Measurements from ENCODE around the gene MAGI1. TPM values are rescaled to one million over a fixed set of nuclear protein-coding genes. Genes with fewer than 3 reads are reported as not detected.

The MAGI1 gene
- total and polyA plus RNA-seq, 2 experiments from 2014 or later, result 33.9 to 87.0 TPM

- no peaks in the 10 kb centered on the region for H3K27me3 ChIP-seq
- no peaks in the 10 kb centered on the region for H3K9me3 ChIP-seq (ENCODE audit: low read depth)
- H3K4me3 ChIP-seq, result peak overlapping the region; percentile 77
- peaks cover 18% of the 10 kb centered on the region for H3K4me1 ChIP-seq (ENCODE audit: low read depth)
- peak overlapping the region; percentile 95 for H3K27ac ChIP-seq
- TF ChIP-seq CTCF (IDR thresholded peaks at IDR 0.05; ENCODE audit: low read depth, low read length), result no peak
- H3K36me3 ChIP-seq, result no peaks in the 10 kb centered on the region
- DNase-seq (ENCODE audit: low read depth in 1 of 2, low spot score in 1 of 2), result no peak
These were observed 363 bp downstream of the MAGI1 start for GRCh38 chr3:66038384-66038725.

GRCh38 chr3:66037986-66038369 is 740 bp downstream of the MAGI1 start:
- H3K9me3 ChIP-seq (ENCODE audit: low read depth), result no peaks in the 10 kb centered on the region
- H3K4me3 ChIP-seq, result peak overlapping the region; percentile 77
- peak overlapping the region; percentile 95 for H3K27ac ChIP-seq
- peak in 1 of 2 donors; percentile 28 for DNase-seq (ENCODE audit: low read depth in 1 of 2, low spot score in 1 of 2)
- H3K4me1 ChIP-seq (ENCODE audit: low read depth), result peaks cover 18% of the 10 kb centered on the region
- H3K36me3 ChIP-seq, result no peaks in the 10 kb centered on the region
- H3K27me3 ChIP-seq, result no peaks in the 10 kb centered on the region
- TF ChIP-seq CTCF (IDR thresholded peaks at IDR 0.05; ENCODE audit: low read depth, low read length), result no peak

- H3K9me3 ChIP-seq (ENCODE audit: low read depth), result no peaks in the 10 kb centered on the region
- no peaks in the 10 kb centered on the region for H3K27me3 ChIP-seq
- H3K27ac ChIP-seq, result peak overlapping the region; percentile 95
- peak; percentile 34 for TF ChIP-seq CTCF (IDR thresholded peaks at IDR 0.05; ENCODE audit: low read depth, low read length)
- H3K36me3 ChIP-seq, result no peaks in the 10 kb centered on the region
- H3K4me3 ChIP-seq, result peak overlapping the region; percentile 77
- peak; percentile 60 to 65 for DNase-seq (ENCODE audit: low read depth in 1 of 2, low spot score in 1 of 2)
- peaks cover 18% of the 10 kb centered on the region for H3K4me1 ChIP-seq (ENCODE audit: low read depth)
These were observed 1.3 kb downstream of the MAGI1 start for GRCh38 chr3:66037330-66037985.

- TF ChIP-seq CTCF (IDR thresholded peaks at IDR 0.05; ENCODE audit: low read depth, low read length), result no peak
- H3K27ac ChIP-seq, result peak overlapping the region; percentile 95
These were observed 2.1 kb downstream of the MAGI1 start for GRCh38 chr3:66036586-66037148.

GRCh38 chr3:66035763-66036477 is 2.8 kb downstream of the MAGI1 start:
- H3K27me3 ChIP-seq, result no peaks in the 10 kb centered on the region
- peak overlapping the region; percentile 77 for H3K4me3 ChIP-seq
- DNase-seq (ENCODE audit: low read depth in 1 of 2, low spot score in 1 of 2), result peak; percentile 37 to 44
- H3K36me3 ChIP-seq, result no peaks in the 10 kb centered on the region
- peak overlapping the region; percentile 95 for H3K27ac ChIP-seq
- H3K4me1 ChIP-seq (ENCODE audit: low read depth), result peaks cover 27% of the 10 kb centered on the region
- TF ChIP-seq CTCF (IDR thresholded peaks at IDR 0.05; ENCODE audit: low read depth, low read length), result no peak
- H3K9me3 ChIP-seq (ENCODE audit: low read depth), result no peaks in the 10 kb centered on the region

More at GRCh38 chr3:66036586-66037148, 2.1 kb downstream of the MAGI1 start:
- Histone ChIP-seq H3K36me3 (no peaks in the 10 kb centered on the region), H3K9me3 (ENCODE audit: low read depth) (no peaks in the 10 kb centered on the region), H3K27me3 (no peaks in the 10 kb centered on the region), H3K4me1 (ENCODE audit: low read depth) (peaks cover 19% of the 10 kb centered on the region), H3K4me3 (peak overlapping the region; percentile 77)
- peak; percentile 46 to 56 for DNase-seq (ENCODE audit: low read depth in 1 of 2, low spot score in 1 of 2)
